ENCODE data around the gene SLC9A6.
"Not testable (repeated sequence)": the region's sequence is repeated elsewhere in the genome, so short reads cannot be mapped to it uniquely, and the experiment has no call there.

Gene SLC9A6

DNA sequence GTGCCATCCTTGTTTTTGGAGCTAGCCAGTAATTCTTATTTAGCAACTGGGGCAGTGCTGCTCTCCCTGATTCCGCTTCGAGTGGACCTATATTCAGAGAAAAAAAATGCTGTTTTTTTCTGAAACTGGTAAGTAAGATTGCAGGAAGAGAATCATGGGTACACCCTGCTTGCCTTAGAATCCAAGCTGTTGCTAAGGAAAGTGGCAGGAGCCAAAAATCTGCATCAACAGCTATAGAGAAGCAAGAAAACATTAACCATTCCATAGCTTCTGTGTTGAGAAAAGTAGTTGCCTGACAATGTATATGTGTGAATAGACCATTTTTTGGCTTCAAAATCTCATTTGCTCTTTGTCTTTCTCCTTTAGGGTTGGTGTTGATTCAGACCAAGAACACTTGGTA lies 44.5 kb downstream of the SLC9A6 start:
- DNase-seq (ENCODE audit: low read depth in 2 of 2, low spot score in 1 of 2) = no peak

DNA sequence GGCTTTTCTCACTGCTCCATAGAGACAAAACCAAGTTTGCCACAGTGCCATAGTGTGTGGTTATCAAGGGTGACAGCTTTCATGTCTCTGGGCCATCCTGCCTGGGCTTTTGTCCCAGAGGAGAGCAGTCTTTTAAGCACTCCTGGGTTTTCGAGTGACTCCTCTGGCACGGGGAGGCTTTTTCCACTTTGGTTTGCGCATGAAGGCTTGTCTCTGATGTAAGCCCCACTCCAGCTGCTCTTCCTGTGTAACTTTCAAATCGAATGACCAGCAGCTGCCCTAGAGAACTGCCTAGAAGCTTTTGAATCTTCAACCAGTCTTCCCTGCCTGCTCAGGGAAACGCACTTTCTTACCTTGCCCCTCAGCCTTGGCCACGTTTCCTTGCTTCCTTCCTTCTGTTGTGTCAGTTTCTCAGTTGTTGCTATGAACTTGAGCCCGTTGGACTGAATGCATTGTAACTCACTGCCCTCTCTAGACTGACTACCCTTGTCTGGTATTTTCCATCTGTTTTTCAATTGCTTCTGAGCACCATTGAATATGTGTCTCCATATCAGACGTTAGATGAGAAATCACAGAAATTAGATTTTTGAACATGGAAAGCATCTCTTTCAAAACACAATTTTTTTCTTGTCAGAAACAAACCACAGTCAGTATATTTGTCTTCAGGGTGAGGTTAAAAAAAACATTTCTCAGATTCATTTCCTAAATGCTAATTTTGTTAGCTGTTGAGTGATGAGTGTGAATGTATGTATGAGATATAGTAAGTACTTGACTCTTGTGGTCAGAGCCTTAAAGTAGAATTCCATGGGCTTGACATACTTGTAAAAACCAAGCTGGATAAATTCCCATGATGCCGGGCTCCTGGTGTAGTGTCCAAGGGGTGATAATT lies 45.3 kb downstream of the SLC9A6 start:
- no peak for DNase-seq (ENCODE audit: low read depth in 2 of 2, low spot score in 1 of 2)

DNA sequence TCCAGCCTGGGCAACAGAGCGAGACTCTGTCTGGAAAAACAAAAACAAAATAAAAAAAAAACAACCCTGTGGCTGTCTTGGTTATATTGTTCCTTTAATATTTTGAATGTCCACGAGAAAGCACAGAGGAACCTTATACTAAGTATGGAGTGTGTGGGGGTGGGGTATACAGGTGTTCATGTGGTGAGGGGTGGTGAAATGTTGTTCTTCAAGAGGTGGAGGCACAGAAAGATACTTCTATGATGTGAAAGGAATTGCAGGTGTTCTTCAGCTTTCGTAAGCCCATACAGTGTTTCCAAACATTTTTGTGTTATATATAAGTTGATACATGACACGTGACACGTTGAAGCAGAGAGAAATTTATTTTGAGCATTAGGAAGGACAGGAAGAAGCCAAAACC lies 46.4 kb downstream of the SLC9A6 start:
- no peak for DNase-seq (ENCODE audit: low read depth in 2 of 2, low spot score in 1 of 2)

DNA sequence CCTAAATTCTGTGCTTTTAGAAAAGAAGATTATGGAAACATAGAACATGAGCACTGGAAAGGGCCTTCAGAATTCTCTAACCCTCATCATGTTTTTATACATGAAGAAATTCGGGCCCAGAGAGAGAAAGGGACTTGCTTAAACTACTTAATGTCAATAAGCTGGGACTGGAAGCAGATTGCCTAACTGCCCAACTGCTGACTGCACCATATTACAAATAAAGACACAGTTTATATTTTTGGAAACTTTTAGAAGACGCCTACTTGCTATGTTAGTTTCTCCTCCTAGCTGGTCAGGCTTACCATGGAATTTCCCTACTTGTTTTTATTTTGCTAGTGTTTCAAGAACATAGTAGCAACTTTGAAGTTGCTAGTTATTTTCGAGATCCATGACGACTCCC lies 47.1 kb downstream of the SLC9A6 start:
- no peak for DNase-seq (ENCODE audit: low read depth in 2 of 2, low spot score in 1 of 2)

DNA sequence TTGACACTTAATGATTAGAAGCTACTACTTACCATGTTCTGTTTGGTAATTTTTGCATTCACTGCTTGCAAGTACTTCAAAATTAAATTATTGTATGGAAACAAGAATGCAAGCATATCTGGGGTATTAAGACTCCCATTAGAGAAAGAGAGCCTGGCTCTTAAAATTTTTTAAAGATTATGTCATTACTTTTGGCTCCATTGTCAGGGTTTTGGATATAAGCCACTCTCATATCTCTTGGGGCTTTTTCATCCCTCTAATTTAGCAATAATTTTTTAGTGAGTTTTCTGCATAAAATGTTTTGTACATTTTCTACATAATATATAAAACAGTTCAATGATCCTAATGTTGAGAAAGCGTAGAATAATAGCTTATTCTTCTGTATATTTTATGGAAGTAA lies 49.4 kb downstream of the SLC9A6 start:
- DNase-seq (ENCODE audit: low read depth in 2 of 2, low spot score in 1 of 2) = no peak

DNA sequence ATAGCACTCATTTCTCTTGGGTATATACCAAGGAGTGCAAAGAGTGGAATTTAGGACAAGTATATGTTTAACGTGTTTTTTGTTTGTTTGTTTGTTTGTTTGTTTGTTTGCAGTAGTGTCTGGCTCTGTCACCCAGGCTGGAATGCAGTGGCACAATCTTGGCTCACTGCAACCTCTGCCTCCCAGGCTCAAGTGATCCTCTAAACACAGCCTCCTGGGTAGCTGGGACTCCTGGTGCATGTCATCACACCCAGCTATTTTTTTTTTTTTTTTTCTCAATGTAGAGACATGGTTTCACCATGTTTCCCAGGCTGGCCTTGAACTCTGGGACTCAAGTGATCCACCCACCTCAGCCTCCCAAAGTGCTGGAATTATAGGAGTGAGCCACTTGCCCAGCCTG lies 50.4 kb downstream of the SLC9A6 start:
- no peak for DNase-seq (ENCODE audit: low read depth in 2 of 2, low spot score in 1 of 2)

DNA sequence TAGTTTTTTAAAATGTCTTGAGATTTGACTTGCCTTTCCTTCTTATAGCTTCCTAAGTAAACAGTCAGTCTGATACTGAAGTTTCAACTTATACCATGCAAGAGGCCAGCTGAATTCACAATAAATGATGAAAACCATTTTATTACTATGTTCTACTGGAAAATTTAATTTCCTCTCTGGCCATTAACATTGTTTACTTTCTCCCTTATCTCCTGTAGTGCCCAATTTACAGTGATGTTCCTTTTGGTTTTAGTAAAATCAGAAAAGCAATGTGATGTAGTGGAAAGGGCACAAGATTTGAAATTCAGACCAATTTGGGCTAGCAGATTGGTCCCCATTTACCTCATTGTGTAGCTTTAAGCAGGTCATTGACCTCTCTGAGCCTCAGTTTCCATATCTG lies 54.2 kb downstream of the SLC9A6 start:
- DNase-seq (ENCODE audit: low read depth in 2 of 2, low spot score in 1 of 2) = no peak

DNA sequence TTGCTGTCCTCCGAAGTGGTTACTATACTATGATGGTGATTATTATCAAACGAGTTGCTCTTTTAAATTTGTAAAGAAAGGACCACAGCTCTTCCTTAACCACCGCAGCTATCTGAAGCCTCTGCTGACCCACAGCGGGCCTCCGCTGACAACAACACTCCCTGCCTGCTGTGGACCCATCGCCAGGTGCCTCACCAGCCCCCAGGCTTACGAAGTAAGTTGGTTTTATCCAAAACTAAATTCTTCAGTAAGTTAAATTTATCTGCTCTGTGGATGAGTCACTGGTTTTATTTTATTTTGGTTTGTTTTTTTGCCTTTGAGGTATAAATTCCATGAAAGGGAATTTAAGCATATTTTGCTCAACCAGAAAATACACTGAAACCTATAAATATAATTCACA lies 54.7 kb downstream of the SLC9A6 start:
- DNase-seq (ENCODE audit: low read depth in 2 of 2, low spot score in 1 of 2) = no peak

DNA sequence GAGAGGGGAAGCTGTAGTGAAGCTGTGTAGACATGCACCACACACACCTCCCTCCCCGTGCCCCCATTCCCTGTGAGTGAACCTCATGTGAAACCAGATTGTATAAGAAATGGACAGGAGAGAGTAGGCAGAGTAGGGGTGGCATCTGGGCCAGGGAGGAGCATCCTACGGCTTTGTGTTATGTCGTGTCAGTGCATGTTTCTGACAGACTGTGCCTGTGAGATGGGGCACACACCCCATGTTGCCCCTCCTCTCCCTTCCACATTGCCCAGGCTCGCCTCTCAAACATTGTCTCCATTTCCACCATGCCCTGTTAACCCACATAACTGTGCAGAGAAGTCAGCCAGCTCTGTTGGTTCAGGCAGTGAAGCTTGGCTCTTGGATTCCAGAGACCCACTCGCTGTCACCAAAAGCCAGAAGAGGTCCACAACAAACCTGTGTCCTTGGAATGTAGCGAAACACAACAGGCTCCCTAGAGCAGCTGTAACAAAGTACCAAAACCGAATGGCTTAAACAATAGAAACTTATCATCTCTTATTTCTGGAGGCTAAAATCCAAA lies 56.1 kb downstream of the SLC9A6 start:
- DNase-seq (ENCODE audit: low read depth in 2 of 2, low spot score in 1 of 2) = no peak

DNA sequence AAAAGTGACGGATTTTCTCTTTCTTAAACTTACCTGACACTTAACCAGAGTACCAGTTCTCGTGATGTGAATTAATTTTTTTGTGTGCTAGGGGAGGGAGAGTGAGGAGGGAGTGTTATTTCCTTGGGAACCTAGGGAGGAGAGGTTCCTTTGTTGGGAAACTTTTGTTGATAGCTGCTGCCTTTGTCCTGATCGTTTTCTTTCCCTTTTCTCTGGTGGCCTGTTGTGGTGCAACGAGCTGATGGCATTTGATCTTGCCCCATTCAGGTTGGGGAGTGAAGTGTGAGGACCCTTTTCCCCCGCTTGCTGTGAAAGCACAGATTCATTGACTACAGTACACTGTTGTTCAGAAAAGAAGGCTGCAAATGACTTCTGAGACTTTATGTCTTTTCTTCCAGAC lies 59.8 kb downstream of the SLC9A6 start:
- DNase-seq (ENCODE audit: low read depth in 2 of 2, low spot score in 1 of 2) = no peak

DNA sequence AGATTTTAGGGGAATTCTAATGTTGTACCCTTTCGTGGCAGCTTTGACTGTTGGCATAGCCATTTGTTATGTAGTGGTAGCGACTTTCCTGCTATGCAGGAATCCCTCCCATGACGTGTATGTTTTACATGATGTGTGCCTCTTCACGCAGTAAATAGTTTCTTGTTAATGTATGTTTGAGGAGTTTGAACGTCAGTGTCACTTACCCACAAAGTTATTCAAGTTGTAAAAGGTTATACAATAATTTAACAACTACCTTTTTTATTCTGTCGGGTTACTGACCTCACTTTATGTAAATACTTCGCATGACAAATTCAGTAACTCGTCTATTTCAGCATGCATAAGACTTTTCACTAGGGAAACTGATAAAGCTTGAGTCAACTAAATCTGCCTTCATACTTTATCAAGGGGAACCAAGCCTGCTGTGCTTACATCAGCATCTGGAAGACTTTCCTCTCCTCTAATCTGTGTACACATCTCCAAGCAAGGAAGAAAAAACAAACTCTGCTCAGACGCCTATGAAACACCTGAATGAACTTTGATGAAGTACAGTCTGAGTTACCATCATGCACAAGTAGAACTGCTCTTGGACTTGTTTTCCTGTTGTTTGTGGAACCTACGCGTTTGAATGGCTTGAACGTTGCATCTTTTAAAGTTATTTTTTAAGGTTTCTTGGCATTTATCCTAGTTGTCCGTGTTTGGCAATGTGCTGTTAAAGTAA lies 61.2 kb downstream of the SLC9A6 start:
- DNase-seq (ENCODE audit: low read depth in 2 of 2, low spot score in 1 of 2) = no peak

DNA sequence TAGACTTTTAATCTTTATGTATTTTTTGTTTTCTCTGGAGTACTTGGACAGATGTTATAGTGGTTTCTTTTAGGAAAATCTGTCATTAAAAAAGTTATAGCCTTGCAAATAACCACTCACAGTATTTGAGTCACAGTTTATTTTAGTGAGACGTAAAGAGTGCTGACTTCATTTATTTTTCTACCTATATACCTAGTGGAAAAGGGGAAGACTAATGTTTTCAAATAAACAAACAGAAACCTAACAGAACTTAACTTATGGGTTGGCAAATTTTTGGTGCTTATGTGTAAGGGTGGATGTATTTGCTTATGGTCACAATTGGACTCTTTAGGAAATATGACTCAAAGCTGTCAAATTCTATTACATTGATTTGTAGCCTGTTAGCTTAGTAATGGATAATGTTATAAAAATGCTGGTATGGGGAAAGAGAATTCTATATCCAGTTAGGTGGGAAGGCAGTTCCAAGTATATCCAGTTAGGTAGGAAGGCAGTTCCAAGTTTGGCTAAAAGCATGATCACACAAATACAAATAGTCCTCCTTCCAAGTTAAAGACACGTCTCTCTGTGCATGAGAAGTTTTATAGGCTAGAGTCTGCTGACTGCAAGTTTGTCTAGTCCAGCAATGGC lies 61.9 kb downstream of the SLC9A6 start:
- DNase-seq (ENCODE audit: low read depth in 2 of 2, low spot score in 1 of 2) = no peak

DNA sequence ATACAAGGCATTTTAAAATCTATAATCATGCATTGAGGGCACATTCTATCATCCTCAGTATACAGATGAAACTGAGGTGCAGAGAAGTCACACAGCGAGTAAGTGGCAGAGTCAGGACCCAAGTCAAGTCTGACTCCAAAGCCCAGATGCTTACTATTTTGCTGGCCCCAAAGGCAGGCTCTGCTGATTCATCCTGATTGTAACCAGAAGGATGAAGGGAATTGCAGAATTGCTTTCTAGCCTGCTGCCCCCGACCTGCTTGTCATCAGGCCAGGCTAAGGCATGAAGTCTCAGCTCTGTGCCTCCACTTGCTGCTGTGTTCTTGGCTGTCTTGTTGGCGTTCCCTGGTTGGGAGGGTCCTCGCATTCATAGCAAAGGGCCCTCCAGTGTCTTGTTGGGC lies 62.7 kb downstream of the SLC9A6 start:
- DNase-seq (ENCODE audit: low read depth in 2 of 2, low spot score in 1 of 2) = no peak

DNA sequence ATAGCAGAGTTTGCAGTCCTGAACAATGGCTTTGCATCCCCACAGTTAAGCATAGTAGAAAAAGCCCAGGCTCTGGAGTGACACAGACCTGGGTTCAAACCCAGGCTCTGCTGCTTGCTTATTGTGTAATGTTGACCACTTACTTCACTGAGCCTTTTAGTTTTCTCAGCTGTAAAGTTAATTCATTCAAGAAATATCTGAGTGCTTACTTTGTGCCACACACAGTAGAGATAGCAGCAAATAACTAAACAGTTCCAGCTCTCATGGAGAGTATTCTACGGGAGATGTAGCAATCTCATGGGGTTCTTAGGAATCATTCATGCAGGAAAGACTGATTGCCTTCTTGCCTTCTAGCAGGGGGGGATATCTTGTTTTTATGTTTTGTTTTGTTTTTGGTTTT lies 63.2 kb downstream of the SLC9A6 start:
- DNase-seq (ENCODE audit: low read depth in 2 of 2, low spot score in 1 of 2) = no peak

DNA sequence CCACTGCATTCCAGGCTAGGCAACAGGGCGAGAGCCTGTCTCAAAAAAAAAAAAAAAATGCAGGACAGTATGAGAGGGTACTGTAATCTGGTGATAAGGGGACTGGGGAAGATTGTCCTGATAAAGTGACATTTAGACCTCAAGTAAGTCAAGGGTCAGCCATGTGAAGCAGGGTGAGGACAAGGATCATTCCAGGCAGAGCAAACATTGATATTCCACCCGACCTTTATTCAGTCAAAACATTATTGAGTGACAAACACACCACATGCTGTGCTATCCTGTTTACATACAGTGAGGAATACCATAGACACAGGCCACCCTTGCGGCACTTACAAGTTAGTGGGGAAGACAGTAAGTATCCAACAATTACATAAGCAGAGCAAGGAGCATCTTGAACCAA lies 64.4 kb downstream of the SLC9A6 start:
- no peak for DNase-seq (ENCODE audit: low read depth in 2 of 2, low spot score in 1 of 2)

DNA sequence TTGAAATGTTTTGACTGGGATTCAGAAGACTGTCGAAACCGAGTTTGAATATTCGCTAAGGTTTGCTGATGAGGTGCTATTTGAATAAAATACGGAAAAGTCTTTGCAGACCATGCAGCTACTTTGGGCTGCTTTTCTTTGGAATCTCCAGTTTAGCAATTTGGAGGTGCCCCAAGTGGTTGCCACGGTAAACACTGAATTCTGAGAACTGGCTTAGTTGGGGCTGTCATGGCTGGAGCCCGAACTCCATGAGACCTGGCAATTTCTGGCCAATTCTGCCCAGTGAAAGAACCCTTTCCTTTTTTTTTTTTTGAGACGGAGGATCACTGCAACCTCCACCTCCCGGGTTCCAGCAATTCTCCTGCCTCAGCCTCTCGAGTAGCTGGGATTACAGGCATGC lies 65.6 kb downstream of the SLC9A6 start:
- DNase-seq (ENCODE audit: low read depth in 2 of 2, low spot score in 1 of 2) = not testable (repeated sequence)

DNA sequence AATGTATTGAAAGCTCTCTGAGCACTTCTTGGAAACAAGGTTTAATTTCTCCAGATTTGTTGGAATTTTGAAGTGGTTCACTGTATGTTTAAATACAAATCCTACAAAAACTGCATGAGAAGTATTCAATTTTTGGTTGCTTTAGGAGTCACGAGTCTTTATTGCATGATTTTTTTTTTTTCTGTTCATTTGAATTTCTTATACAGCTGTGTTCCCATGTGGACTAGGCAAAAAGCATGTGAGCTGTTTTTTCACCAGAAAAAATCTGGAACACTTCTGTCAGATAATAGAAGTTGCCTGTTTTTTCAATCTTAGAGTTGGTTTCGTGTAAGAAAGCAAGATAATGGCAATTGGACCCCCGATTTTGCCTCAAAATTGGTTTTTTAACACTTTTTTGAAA lies 66.4 kb downstream of the SLC9A6 start:
- DNase-seq (ENCODE audit: low read depth in 2 of 2, low spot score in 1 of 2) = no peak

DNA sequence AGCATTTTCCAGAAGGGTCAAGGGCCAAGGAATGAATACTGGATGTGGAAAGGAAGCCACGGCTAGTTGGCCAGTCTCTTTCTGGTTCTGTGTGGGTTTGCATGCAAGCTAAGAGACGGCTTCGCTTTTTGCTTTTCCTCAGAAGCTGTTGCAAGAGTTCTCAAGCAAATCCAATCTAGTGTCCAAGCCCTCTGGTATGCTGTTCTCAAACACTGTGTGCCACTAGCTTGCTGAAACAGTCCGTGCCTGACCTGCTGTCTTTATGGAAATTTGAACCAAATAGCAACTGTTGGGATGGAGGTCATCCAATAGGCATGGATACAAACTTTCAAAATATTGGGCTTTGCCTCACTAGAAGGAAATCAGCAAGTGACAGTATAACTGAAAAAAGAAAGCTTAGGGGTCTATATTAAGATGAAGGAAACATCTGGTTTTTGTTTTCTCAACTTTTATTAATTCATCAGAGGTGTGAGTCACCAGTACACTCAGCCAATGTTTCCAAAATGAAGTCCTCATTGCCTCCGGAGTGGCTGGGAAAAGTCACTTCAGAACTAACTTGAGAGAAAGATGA lies 70.5 kb downstream of the SLC9A6 start:
- DNase-seq (ENCODE audit: low read depth in 2 of 2, low spot score in 1 of 2) = no peak

DNA sequence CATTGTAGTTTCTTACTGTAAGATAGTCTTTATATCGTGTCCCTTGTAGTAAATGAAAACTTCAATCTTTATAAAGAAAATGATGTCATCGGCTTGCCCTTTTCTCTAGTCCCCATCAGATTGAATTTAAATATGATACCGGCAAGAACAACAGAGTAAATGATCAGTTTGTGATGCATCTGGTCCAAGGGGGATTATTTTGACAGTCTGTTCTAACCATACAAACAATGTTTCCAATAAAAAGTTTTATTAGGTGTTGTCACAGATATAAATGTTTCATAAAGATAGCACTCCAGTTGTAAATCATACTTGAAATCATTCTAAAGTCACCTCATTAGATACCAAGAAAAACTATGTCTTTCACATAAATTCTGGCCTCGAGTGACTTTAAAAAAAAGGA lies 72.3 kb downstream of the SLC9A6 start:
- no peak for DNase-seq (ENCODE audit: low read depth in 2 of 2, low spot score in 1 of 2)

DNA sequence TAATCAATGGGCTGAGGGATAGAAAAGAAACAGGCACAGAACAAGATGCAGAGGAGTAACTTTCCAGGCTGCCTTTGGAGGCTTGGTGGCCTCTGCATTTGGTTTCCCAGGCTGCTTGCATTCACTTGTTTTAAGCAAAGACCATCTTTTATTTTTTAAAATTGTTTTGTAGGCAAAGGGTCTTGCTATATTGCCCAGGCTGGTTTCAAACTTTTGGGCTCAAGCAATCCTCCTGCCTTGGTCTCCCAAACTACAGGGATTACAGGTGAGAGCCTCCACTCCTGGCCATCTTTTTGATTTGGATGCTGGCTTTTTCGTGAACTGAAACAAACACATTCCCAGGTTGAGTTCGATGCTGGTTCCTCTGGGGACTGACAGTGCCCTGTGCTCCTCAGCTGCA lies 74.1 kb downstream of the SLC9A6 start:
- DNase-seq (ENCODE audit: low read depth in 2 of 2, low spot score in 1 of 2) = no peak

DNA sequence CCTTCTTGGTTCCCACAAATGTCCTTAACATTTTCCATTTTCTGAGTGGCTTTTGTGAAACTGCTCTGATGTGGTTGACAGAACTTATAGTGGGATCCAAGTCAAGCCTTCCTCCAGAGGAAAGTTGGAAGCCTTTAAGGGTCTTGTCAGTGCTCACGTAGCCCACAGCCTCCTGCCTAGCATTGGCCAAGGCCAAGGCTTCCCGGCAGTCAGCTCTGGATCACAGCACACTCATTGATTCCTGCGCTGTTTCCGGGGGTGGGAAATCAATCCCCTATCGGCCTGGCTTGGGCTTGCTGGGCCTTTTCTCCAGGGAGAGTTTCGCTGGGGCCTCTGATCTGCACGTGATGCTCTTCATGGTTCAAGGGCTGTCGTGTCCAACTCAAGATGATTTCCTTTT lies 76.1 kb downstream of the SLC9A6 start:
- no peak for DNase-seq (ENCODE audit: low read depth in 2 of 2, low spot score in 1 of 2)

DNA sequence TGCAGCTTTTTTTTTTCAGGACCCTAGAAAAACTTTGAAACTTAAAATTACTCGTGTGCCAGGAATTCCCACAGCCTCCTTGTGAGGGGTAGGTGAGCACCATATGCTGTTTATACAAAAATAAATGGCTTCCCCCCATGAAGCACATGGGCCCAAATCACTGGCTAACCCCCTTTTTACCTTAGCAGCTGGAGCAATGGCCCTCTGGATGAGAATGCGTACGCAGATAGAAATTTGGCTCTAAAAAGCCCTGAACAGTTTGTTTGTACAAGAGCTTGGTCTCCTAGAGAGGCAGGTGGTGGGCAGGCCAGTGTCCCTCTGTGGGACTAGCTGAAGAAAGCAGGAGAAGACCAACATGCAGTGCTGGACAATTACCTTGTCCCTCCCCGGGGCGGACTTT lies 76.5 kb downstream of the SLC9A6 start:
- DNase-seq (ENCODE audit: low read depth in 2 of 2, low spot score in 1 of 2) = no peak

Measured in stimulated activated CD8-positive, alpha-beta memory T cell treated with anti-CD3 and anti-CD28 coated beads, Interleukin-4, amount 100 ng/mL, for 1 hour (primary cell).